GM21515 (cell line): Measurements from ENCODE around the gene PLGLB2.
"Not testable (repeated sequence)": the region's sequence is repeated elsewhere in the genome, so short reads cannot be mapped to it uniquely, and the experiment has no call there.

Experiments
- ATAC-seq: cut with Tn5 transposase; IDR thresholded peaks from one replicate; pipeline ENCODE4 v1.9.1; 2021; ENCODE audit not compliant: unreplicated experiment

PLGLB2 gene

GRCh38 chr2:87747791-87748190, at the start of gene PLGLB2:
PLGLB2 (plus strand) TSS chr2:87748087; CDS start chr2:87748154, 67 bp downstream.
- not testable (repeated sequence) for ATAC-seq

- ATAC-seq = not testable (repeated sequence)
Observed at GRCh38 chr2:87704572-87705323, 43.1 kb upstream of the PLGLB2 start.

GRCh38 chr2:87708368-87708767, 39.5 kb upstream of the PLGLB2 start:
- ATAC-seq = peak; percentile 63

GRCh38 chr2:87727940-87728599, 19.8 kb upstream of the PLGLB2 start:
- ATAC-seq = not testable (repeated sequence)

- not testable (repeated sequence) for ATAC-seq
Observed at GRCh38 chr2:87740928-87741327, 7.0 kb upstream of the PLGLB2 start.

- not testable (repeated sequence) for ATAC-seq
Observed at GRCh38 chr2:87742393-87743108, 5.3 kb upstream of the PLGLB2 start.

- ATAC-seq = not testable (repeated sequence)
Observed at GRCh38 chr2:87743638-87744037, 4.2 kb upstream of the PLGLB2 start.

- ATAC-seq = not testable (repeated sequence)
Observed at GRCh38 chr2:87745353-87745951, 2.4 kb upstream of the PLGLB2 start.

- ATAC-seq = not testable (repeated sequence)
Observed at GRCh38 chr2:87748524-87748923, 637 bp downstream of the PLGLB2 start.

- ATAC-seq = not testable (repeated sequence)
Observed at GRCh38 chr2:87750560-87750959, 2.7 kb downstream of the PLGLB2 start.

GRCh38 chr2:87754759-87755158, 6.9 kb downstream of the PLGLB2 start:
- not testable (repeated sequence) for ATAC-seq
